Fibroblast of skin of right biceps (primary cell): ENCODE measurements around the gene ANKRD33B.

Experiments
- DNase-seq: peaks from one replicate; pipeline ENCODE4 v3.0.0-alpha.2; 2013

The ANKRD33B gene

DNA sequence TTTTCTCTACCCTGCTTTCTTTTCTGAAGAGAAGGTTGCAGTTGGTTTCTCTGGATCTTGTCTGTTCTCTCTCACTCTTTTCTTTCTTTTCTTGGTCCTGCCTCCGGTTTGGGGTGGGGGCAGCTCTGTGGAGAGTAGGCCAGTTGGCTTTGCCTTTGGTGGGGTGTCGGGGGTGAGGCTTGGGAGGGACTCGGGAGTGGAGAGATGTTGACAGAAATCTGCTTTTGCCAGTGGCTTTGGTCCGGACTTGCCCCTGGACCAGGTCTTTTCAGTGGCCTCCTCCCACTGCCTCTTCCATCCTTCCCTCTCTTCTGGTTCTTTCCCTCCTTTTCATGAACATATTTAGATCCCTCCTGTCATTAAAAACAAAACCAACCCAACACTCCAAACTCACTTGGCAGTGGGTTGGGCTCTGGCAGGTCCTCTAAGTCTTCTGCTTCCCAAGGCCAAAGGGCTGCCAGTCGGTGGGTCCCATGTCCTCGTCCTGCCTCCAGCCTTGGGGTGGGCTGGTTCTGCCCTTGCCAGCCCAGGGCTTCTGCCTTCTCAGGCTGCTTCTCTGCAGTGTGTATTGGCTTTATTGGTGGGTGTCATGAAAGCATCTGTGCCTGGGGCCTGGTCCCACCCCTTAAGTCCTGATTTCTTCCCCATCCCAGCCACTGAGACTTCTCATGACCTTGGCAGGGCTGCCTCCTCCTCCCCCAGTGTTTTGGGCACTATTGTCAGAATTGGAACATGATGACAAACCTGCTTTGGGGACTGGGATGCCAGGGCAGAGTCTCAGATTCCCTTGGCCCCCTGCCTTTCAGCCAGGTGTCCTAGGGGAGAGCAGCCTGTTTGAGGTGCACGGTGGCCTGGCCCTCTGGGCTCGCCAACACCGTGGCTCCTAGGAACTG lies 16.9 kb downstream of the ANKRD33B start:
- DNase-seq: no peak

GRCh38 chr5:10581424-10581748 lies 17.5 kb downstream of the ANKRD33B start:
- no peak for DNase-seq

GRCh38 chr5:10581867-10582511 lies 18.1 kb downstream of the ANKRD33B start:
- no peak for DNase-seq

GRCh38 chr5:10582512-10582897 lies 18.6 kb downstream of the ANKRD33B start:
- DNase-seq: no peak

DNA sequence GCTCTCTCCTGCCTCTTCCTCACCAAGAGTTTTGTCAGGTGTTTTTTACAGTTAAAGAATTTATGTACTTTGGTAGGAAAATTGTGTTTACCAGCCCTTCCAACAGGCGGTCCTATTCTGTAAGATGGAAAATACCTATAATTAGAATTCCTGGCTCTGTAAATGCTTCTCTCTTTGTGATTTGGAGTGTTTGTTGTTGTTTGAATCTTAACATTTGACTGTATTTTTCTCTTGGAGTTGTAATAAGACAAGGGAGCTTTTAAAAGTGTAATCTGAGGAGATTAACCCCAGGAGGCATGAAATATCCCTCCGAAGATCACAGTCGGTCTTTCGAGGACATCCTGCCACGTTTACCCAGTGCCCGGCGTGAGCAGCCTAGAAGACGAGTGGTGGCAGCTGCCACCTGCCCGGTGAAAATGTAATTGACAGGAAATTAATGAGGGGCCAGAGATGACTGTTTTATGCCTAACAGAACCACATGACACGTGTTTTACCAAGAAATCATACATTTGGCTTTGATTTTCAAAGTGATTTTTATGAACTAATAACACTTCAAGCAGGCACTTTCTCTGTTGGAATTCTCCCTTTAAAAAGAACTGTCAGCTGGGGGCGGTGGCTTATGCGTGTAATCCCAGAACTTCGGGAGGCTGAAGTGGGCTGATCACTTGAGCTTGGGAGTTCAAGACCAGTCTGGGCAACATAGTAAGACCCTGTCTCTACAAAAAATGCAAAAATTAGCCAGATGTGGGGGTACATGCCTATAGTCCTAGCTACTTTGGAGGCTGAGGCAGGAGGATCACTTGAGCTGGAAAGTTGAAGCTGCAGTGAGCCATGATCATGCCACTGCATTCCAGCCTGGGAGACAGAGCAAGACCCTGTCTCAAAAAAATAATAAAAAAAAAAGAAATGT lies 20.0 kb downstream of the ANKRD33B start:
- DNase-seq: no peak

DNA sequence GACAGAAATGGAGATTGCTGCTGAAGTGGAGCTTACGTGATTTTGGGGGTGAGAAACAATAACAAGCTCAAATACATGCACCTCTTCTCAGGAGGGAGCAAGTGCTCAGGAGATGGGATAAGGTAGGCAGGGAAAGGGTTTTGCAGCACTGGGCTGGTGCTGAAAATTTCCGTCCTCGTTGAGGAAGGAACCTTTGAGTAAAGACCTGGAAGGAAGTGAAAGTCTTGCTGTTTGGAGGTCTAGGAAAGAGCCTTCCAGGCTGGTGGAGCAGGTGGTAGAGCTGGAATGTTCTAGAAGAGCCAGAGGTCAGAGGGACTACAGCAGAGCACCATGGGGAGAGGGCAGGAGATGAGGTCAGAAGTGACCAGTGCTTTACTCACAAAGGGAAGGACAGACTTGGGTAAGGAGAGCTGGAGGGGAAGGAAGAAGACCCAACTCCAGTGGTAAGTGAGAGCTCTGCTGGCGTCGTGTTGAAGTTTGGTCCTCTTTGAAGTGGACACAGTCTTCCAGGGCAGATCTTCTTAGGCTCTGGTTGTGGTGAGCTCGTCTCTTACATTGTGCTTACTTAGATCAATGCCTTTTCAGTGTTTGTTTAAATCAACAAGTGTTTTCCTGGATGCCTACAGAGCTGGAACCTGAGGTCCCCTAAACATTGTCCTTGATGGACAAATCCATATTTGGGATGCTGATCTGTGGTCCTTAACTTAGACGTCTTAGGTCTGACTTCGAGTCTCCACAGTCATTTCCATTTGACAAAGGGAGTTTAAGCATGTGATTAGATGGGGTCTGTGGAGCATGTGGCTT lies 21.0 kb downstream of the ANKRD33B start:
- DNase-seq: no peak

GRCh38 chr5:10585518-10585915 lies 21.6 kb downstream of the ANKRD33B start:
- no peak for DNase-seq

DNA sequence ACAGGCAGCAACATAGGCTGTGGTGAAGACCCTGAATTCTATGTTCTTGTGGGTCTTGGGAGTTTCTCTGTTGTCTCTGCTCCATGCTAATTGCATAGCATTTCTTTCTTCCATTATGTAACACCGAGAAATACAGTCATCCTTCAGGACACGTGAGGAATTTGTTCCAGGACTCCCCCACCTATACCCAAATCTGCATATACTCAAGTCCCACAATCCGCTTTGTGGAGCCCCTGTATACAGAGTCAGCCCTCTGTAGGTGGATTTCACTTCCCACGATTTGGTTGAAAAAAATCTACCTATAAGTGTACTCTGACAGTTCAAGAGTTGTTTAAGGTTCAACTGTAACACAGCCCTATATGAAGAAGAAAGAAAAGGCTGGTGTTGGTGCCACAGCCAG lies 22.1 kb downstream of the ANKRD33B start:
- DNase-seq: no peak

DNA sequence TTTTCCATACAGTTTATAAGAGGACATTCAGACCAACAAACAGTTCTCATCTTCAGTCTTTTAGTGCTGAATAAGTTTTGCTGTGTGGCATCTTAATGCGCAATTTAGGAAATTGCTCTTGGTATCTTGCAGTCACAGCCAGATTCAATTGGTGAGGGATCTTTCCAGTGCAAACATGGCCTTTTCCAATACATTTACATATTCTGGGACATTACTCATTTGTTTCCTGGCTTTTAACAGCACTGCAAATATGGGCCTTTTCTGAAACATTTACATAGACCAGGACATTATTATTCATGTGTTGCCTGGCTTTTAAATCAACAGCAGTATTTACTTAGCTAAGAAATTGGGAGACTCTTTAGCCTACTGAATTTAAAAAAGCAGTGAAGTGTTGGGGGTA lies 22.7 kb downstream of the ANKRD33B start:
- no peak for DNase-seq

DNA sequence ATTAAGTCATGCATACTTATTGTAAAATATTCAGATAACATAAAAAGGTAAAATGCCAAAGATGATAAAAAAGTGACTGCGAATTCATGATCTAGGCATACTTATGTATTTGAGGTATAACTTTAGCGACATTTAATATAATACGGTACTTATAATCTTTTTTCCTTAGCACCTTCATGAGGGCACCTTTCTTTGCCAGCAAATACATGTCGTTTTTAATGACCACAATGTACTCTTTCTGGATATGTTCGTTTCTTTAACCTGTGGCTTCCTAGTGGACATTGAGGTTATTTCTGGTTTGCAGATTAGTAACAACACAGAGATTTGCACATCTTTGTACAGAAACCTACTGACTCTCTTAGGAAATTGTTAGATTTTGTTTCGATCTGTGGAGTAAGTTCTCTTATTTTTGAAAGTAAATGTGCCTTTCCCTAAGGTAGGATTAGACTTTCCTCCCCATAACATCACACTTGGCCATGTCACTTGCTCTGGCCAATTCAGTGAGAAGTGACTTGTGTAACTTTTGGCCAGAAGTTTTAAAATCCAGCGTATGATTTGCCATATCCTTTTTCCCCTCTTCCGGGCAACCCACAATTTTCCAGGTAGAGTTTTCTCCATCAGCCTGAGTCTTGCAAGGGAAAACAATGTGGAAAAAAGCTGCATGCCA lies 24.4 kb downstream of the ANKRD33B start:
- DNase-seq: no peak

DNA sequence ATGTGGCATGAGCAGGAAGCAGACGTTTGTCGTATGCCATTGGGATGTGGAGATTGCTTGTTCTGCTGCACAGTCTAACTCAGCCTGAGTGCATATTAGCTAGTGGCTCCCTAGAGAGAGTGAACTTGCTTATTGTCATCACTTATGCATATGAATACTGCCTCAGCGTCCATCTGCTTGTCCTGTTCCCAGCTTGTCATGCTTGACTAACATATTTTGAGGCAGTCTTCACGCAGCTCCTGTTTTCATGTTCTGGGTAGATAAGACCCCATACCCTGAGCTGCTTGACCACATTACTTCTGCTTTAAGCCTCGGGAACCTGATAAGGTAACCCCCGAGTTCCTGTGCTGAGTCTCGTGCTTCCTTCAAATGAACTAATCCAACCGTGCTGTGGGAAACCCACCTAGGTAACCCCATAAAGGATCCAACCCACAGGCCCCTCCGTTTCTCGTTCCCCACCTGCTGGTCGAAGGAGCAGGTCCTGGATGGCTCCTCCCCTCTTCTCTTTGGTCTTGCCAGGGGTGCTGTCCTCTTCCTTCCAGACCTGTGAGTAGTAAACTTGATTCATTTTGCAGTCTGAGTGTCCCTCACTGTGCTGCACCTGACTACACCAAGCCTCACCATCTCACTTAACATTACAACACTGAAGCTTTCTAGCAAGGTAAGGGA lies 25.0 kb downstream of the ANKRD33B start:
- DNase-seq: no peak

GRCh38 chr5:10590226-10590999 lies 26.5 kb downstream of the ANKRD33B start:
- DNase-seq: peak; percentile 30

GRCh38 chr5:10591159-10591558 lies 27.3 kb downstream of the ANKRD33B start:
- no peak for DNase-seq

GRCh38 chr5:10591966-10592365 lies 28.1 kb downstream of the ANKRD33B start:
- DNase-seq: no peak

DNA sequence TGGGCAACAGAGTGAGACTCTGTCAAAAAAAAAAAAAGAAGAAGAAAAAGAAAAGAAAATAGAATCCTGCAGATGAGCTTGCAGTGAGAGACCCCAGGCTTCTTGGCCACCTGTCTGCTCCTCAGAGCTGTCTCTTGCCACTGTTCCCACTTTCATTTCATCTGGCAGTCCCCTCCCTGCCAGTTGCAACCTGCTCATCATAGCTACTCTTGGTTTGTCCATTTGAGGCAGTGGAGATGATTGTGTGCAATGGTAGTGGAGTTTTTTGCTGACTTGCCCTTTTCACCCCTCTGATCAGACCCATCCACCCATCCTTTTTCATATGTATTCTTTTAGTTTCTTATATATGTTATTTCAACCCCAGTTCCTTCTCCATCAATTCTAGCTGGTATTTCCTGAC lies 28.7 kb downstream of the ANKRD33B start:
- no peak for DNase-seq

DNA sequence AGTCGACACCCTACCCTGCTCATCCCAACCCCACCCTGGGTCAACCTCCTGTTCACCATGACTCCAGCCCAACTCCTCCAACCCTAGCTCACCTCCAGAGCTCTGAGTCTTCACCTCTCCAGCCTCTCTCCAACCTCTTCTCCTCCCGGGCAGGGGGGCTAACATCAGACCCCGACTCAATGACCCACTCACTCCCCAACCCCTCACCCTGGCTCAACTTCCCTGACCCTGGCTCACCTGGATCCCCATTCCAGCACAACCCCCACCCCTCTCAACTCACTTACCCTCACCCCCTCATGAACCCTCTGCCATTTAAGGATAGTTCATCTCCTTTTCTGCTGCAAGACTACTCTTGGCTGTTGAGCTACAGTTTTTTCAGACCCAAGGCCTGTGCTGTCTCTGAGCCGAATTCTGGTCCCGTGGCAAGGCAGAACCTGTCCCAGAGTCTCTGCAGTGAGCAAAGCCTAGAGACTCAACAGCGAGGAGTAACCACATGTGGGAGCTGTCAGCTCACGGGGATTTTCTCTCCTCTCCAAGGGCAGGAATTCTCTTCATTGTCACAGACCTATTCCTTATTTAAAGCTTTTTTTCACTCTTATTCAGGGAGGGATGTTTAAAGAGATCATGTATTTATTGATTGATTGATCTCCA lies 29.8 kb downstream of the ANKRD33B start:
- no peak for DNase-seq

GRCh38 chr5:10594591-10595210 lies 30.8 kb downstream of the ANKRD33B start:
- peak; percentile 70 for DNase-seq

- DNase-seq: peak; percentile 55
Observed at GRCh38 chr5:10595293-10595671, 31.4 kb downstream of the ANKRD33B start.

GRCh38 chr5:10595672-10596309 lies 31.9 kb downstream of the ANKRD33B start:
- peak; percentile 88 for DNase-seq
